Fibroblast of lung (primary cell): ENCODE results near the gene TFDP2. TPM values are rescaled to one million over a fixed set of nuclear protein-coding genes. Genes with fewer than 3 reads are reported as not detected.
"Not testable (repeated sequence)": the region's sequence is repeated elsewhere in the genome, so short reads cannot be mapped to it uniquely, and the experiment has no call there.

Experiments
- DNase-seq, 2 donors: peaks; one replicate each; pipeline versions ENCODE4 v3.0.0 to v3.0.0-alpha.2; 2010; ENCODE audit warnings: low read depth in 2 of 2
- H2AFZ ChIP-seq: 2 replicates; pipeline ENCODE4 v1.5.1; 2012; ENCODE audit warnings: low read length, control low read depth, inconsistent platforms
- H3K27ac ChIP-seq: 2 replicates; pipeline ENCODE4 v1.5.1; 2011; ENCODE audit warnings: low read length, control low read depth; ENCODE audit not compliant: insufficient read depth
- H3K27me3 ChIP-seq: 2 replicates; pipeline ENCODE4 v1.5.1; 2011; ENCODE audit warnings: mild to moderate bottlenecking, low read length; ENCODE audit not compliant: control insufficient read depth, insufficient read depth
- H3K36me3 ChIP-seq: 2 replicates; pipeline ENCODE4 v1.5.1; 2011; ENCODE audit warnings: low read length; ENCODE audit not compliant: control insufficient read depth, insufficient read depth
- H3K4me1 ChIP-seq: 2 replicates; pipeline ENCODE4 v1.5.1; 2011; ENCODE audit warnings: low read length; ENCODE audit not compliant: control insufficient read depth, insufficient read depth; ENCODE audit errors: extremely low read depth
- H3K4me2 ChIP-seq: 2 replicates; pipeline ENCODE4 v1.5.1; 2011; ENCODE audit warnings: low read length, control low read depth; ENCODE audit not compliant: insufficient read depth; ENCODE audit errors: extremely low read depth
- H3K4me3 ChIP-seq, 4 experiments: fragments of 200-600 bp in 1 of 4; sonication (generic) in 1 of 4; replicated peaks in 1 of 4; 2 replicates each; pipeline ENCODE4 v1.5.1; 2011 to 2016; ENCODE audit warnings: low read length in 4 of 4, low read depth in 3 of 4, mild to moderate bottlenecking in 3 of 4, control low read depth in 2 of 4, inconsistent platforms in 1 of 4, mixed read lengths in 1 of 4; ENCODE audit not compliant: insufficient read depth in 1 of 4; ENCODE audit errors: control extremely low read depth in 1 of 4
- H3K79me2 ChIP-seq: 2 replicates; pipeline ENCODE4 v1.5.1; 2012; ENCODE audit warnings: mild to moderate bottlenecking, low read length, inconsistent platforms; ENCODE audit not compliant: control insufficient read depth, insufficient read depth
- H3K9ac ChIP-seq: 2 replicates; pipeline ENCODE4 v1.5.1; 2011; ENCODE audit warnings: mild to moderate bottlenecking, low read length, control low read depth; ENCODE audit not compliant: insufficient read depth
- H3K9me3 ChIP-seq: 2 replicates; pipeline ENCODE4 v1.5.1; 2012; ENCODE audit warnings: low read depth, low read length; ENCODE audit not compliant: control insufficient read depth, insufficient read depth
- H4K20me1 ChIP-seq: 2 replicates; pipeline ENCODE4 v1.5.1; 2011; ENCODE audit warnings: low read length; ENCODE audit not compliant: control insufficient read depth, insufficient read depth; ENCODE audit errors: extremely low read depth
- CTCF ChIP-seq, 2 donors: IDR thresholded peaks in 1 of 2; conservative IDR thresholded peaks in 1 of 2; 1 replicate in 1 of 2; 2 replicates in 1 of 2; pipeline ENCODE4 v1.5.1; 2011 to 2012; ENCODE audit warnings: low read length in 2 of 2, control low read depth in 1 of 2, inconsistent platforms in 1 of 2, low read depth in 1 of 2, mild to moderate bottlenecking in 1 of 2
- EZH2 ChIP-seq: IDR thresholded peaks from 2 replicates; pipeline ENCODE4 v1.5.1; 2012; ENCODE audit warnings: low read length, control low read depth, mild to moderate bottlenecking; ENCODE audit errors: missing control alignments
- polyA plus RNA-seq, 2 donors: library from polyadenylated mRNA; depleted of rRNA in 1 of 2; stranded (reverse) in 1 of 2; unstranded in 1 of 2; fragments of >200 nt; gene quantifications; 2 replicates each; pipeline ENCODE4 v1.2.1, GENCODE V29; 2011 to 2012; ENCODE audit warnings: missing spikeins in 1 of 2
- total RNA-seq: library from RNA; depleted of rRNA; stranded (reverse); fragments of >200 nt; gene quantifications from 2 replicates; pipeline ENCODE4 v1.2.1, GENCODE V29; 2014

The TFDP2 gene
- total and polyA plus RNA-seq, 2 donors (not counting 1 experiment from before 2014, with no cell fraction given), result 25.1 to 83.7 TPM

- H3K27me3 ChIP-seq, result no peaks in the 10 kb centered on the region
- H3K4me2 ChIP-seq, result no peak overlapping the region
- no peak for DNase-seq
- H2AFZ ChIP-seq, result no peak overlapping the region
- no peaks in the 10 kb centered on the region for H3K4me1 ChIP-seq
- H3K36me3 ChIP-seq, result no peaks in the 10 kb centered on the region
- H4K20me1 ChIP-seq, result no peaks in the 10 kb centered on the region
- H3K4me3 ChIP-seq, result no peak overlapping the region
- TF ChIP-seq EZH2, result no peak
- no peak for TF ChIP-seq CTCF (conservative IDR thresholded peaks at IDR 0.05 in 1 of 2, IDR thresholded peaks at IDR 0.05 in 1 of 2; ENCODE audit: low read depth in 1 of 2, low read length in 2 of 2)
- no peak overlapping the region for H3K27ac ChIP-seq
- no peaks in the 10 kb centered on the region for H3K9me3 ChIP-seq
- no peaks in the 10 kb centered on the region for H3K79me2 ChIP-seq
- no peak overlapping the region for H3K9ac ChIP-seq
These were observed 219.9 kb downstream of the TFDP2 start for GRCh38 chr3:141929341-141929995.

GRCh38 chr3:141928631-141929270 lies 220.6 kb downstream of the TFDP2 start:
- Histone ChIP-seq H3K27ac (no peak overlapping the region), H2AFZ (no peak overlapping the region), H3K4me2 (no peak overlapping the region), H3K79me2 (no peaks in the 10 kb centered on the region), H3K36me3 (no peaks in the 10 kb centered on the region), H3K4me1 (no peaks in the 10 kb centered on the region), H3K4me3 (no peak overlapping the region), H3K9me3 (no peaks in the 10 kb centered on the region), H4K20me1 (no peaks in the 10 kb centered on the region), H3K9ac (no peak overlapping the region), H3K27me3 (no peaks in the 10 kb centered on the region)
- TF ChIP-seq CTCF (conservative IDR thresholded peaks at IDR 0.05 in 1 of 2, IDR thresholded peaks at IDR 0.05 in 1 of 2; ENCODE audit: low read depth in 1 of 2, low read length in 2 of 2) (no peak), EZH2 (no peak)
- no peak for DNase-seq

GRCh38 chr3:141926929-141927328 lies 222.4 kb downstream of the TFDP2 start:
- Histone ChIP-seq H3K9me3 (no peaks in the 10 kb centered on the region), H3K9ac (no peak overlapping the region), H3K36me3 (no peaks in the 10 kb centered on the region), H3K4me3 (no peak overlapping the region), H3K27ac (no peak overlapping the region), H3K4me1 (no peaks in the 10 kb centered on the region), H3K4me2 (no peak overlapping the region), H3K27me3 (no peaks in the 10 kb centered on the region), H3K79me2 (no peaks in the 10 kb centered on the region), H2AFZ (no peak overlapping the region), H4K20me1 (no peaks in the 10 kb centered on the region)
- no peak for DNase-seq
- no peak for TF ChIP-seq EZH2
- TF ChIP-seq CTCF (conservative IDR thresholded peaks at IDR 0.05 in 1 of 2, IDR thresholded peaks at IDR 0.05 in 1 of 2; ENCODE audit: low read depth in 1 of 2, low read length in 2 of 2), result no peak

- not testable (repeated sequence) for H3K9ac ChIP-seq, H2AFZ ChIP-seq, DNase-seq, H3K4me1 ChIP-seq, H3K79me2 ChIP-seq, H3K4me3 ChIP-seq, H3K27ac ChIP-seq, H3K9me3 ChIP-seq, H3K27me3 ChIP-seq, H3K36me3 ChIP-seq, H4K20me1 ChIP-seq, H3K4me2 ChIP-seq
These were observed 223.7 kb downstream of the TFDP2 start for GRCh38 chr3:141925677-141926076.
